ENCODE results near the gene FLNC. TPM values are rescaled to one million over a fixed set of nuclear protein-coding genes. Genes with fewer than 3 reads are reported as not detected.

FLNC gene
- polyA plus RNA-seq, 3 donors, result 0.01 TPM; not detected in 2

DNA sequence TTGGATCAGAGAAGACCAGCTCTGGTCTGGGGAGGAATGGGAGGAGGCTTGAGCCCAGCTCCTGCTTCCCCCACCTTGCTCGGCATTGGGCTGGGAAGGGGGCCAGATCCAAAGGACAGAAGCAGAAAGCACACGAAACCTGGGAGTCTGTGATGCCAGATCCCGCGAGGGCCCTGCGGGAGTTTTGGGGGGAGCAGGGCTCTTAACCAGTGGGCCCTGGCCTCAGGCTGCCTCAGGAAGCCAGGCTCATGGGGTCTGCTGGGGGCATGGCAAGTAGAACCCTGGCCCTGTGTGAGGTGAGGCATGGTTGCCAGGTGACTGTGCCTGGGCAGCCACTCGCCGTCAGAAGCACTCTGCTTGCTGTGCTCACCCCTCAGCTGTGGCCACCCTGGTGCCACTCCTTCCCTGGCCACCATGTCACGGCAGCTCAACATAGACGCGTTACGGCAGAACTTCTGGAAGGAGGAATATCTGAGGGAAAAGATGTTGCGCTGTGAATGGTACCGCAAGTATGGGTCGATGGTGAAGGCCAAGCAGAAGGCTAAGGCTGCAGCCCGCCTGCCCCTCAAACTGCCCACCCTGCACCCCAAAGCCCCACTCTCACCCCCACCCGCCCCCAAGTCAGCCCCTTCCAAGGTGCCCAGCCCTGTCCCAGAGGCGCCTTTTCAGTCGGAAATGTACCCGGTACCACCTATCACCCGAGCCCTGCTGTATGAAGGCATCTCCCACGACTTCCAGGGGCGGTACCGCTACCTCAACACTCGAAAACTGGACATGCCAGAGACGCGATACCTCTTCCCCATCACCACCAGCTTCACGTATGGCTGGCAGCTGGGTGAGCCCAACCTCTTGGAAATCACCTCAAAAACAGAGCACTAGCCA, 36.0 kb downstream of the FLNC start:
- H4K20me1 ChIP-seq (ENCODE audit: insufficient read depth, low read length), result peaks cover 76% of the 10 kb centered on the region
- WGBS (ENCODE audit: insufficient coverage), result 92% methylated on average over 14 of the region's 27 CpGs
- no peak overlapping the region for H2AFZ ChIP-seq (ENCODE audit: insufficient read depth, low read depth, low read length, poor library complexity, severe bottlenecking)
- no peak for DNase-seq
- H3K36me3 ChIP-seq (replicated peaks in 1 of 2; ENCODE audit: control insufficient read depth in 1 of 2, insufficient read depth in 2 of 2, low read length in 2 of 2), result peaks cover 19 to 22% of the 10 kb centered on the region in 2 donors
- Mint-ChIP-seq H3K4me3 (no peak overlapping the region), H3K36me3 (peaks cover 42% of the 10 kb centered on the region in 2 donors), H3K9me3 (peaks cover 0 to 6% (median 2%) of the 10 kb centered on the region in 7 donors), H3K27ac (peak overlapping the region in 2 of 7 donors; percentile 10 to 15), H3K27me3 (ENCODE audit: low read depth in 3 of 3) (peaks cover 19 to 31% (median 31%) of the 10 kb centered on the region in 3 donors), H3K4me1 (peaks cover 33% of the 10 kb centered on the region)
- H3K9me3 ChIP-seq (replicated peaks in 1 of 2; ENCODE audit: control insufficient read depth in 1 of 2, insufficient read depth in 1 of 2, low read length in 2 of 2), result no peaks in the 10 kb centered on the region
- H3K27me3 ChIP-seq (ENCODE audit: control insufficient read depth in 2 of 2, insufficient read depth in 2 of 2, low read length in 2 of 2), result peaks cover 2 to 25% of the 10 kb centered on the region in 2 donors
- no peak overlapping the region for H3K4me3 ChIP-seq (replicated peaks in 1 of 3; ENCODE audit: low read depth in 2 of 3, low read length in 3 of 3)
- peaks cover 21 to 31% of the 10 kb centered on the region in 2 donors for H3K4me1 ChIP-seq (ENCODE audit: control insufficient read depth in 1 of 2, insufficient read depth in 2 of 2, low read length in 2 of 2)
- no peak overlapping the region for H3K9ac ChIP-seq (ENCODE audit: insufficient read depth, low read length, poor library complexity, severe bottlenecking)
- TF ChIP-seq, protein P1, sequence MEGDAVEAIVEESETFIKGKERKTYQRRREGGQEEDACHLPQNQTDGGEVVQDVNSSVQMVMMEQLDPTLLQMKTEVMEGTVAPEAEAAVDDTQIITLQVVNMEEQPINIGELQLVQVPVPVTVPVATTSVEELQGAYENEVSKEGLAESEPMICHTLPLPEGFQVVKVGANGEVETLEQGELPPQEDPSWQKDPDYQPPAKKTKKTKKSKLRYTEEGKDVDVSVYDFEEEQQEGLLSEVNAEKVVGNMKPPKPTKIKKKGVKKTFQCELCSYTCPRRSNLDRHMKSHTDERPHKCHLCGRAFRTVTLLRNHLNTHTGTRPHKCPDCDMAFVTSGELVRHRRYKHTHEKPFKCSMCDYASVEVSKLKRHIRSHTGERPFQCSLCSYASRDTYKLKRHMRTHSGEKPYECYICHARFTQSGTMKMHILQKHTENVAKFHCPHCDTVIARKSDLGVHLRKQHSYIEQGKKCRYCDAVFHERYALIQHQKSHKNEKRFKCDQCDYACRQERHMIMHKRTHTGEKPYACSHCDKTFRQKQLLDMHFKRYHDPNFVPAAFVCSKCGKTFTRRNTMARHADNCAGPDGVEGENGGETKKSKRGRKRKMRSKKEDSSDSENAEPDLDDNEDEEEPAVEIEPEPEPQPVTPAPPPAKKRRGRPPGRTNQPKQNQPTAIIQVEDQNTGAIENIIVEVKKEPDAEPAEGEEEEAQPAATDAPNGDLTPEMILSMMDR (IDR thresholded peaks at IDR 0.05), result no peak
- no peak overlapping the region for H3K4me2 ChIP-seq (replicated peaks; ENCODE audit: extremely low read depth, low read length, poor library complexity, severe bottlenecking)
- H3K27ac ChIP-seq (ENCODE audit: low read depth in 1 of 2, low read length in 2 of 2), result no peak overlapping the region
- intact Hi-C loops (cut with micrococcal nuclease), result loop anchor here in 1 of 2 donors (10.0 kb wide), 1 partner anchor 121 kb away; no protein-coding TSS in a partner anchor
- H3K79me2 ChIP-seq (ENCODE audit: insufficient read depth, low read length), result peaks cover 32% of the 10 kb centered on the region

DNA sequence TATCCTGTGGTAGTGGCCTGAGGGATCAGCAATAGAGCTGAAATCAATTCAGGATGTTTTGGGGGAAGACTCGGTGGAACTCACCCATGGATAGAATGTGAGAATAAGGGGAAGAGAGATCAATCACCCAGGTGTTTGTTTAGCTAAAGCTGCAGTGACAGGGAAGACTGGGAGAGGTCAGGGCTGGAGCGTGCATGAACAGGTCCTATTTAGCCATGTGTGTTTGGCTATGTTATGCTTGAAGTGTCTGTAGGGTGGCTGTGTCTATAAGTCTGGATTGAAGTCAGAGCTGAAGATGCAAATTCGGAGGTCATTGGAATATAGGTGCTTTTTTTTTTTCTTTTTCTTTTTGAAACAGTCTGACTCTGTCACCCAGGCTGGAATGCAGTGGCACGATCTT, 37.0 kb downstream of the FLNC start:
- peaks cover 31% of the 10 kb centered on the region for H3K4me1 Mint-ChIP-seq
- H3K36me3 Mint-ChIP-seq, result peaks cover 42% of the 10 kb centered on the region in 2 donors
- Histone ChIP-seq H2AFZ (ENCODE audit: insufficient read depth, low read depth, low read length, poor library complexity, severe bottlenecking) (no peak overlapping the region), H3K9ac (ENCODE audit: insufficient read depth, low read length, poor library complexity, severe bottlenecking) (no peak overlapping the region), H3K27ac (ENCODE audit: low read depth in 1 of 2, low read length in 2 of 2) (no peak overlapping the region), H3K79me2 (ENCODE audit: insufficient read depth, low read length) (peaks cover 32% of the 10 kb centered on the region), H3K4me1 (ENCODE audit: control insufficient read depth in 1 of 2, insufficient read depth in 2 of 2, low read length in 2 of 2) (peaks cover 19 to 31% of the 10 kb centered on the region in 2 donors), H3K27me3 (ENCODE audit: control insufficient read depth in 2 of 2, insufficient read depth in 2 of 2, low read length in 2 of 2) (peaks cover 2 to 28% of the 10 kb centered on the region in 2 donors), H3K4me3 (replicated peaks in 1 of 3; ENCODE audit: low read depth in 2 of 3, low read length in 3 of 3) (no peak overlapping the region), H3K9me3 (replicated peaks in 1 of 2; ENCODE audit: control insufficient read depth in 1 of 2, insufficient read depth in 1 of 2, low read length in 2 of 2) (no peaks in the 10 kb centered on the region), H4K20me1 (ENCODE audit: insufficient read depth, low read length) (peaks cover 76% of the 10 kb centered on the region), H3K36me3 (replicated peaks in 1 of 2; ENCODE audit: control insufficient read depth in 1 of 2, insufficient read depth in 2 of 2, low read length in 2 of 2) (peaks cover 19 to 22% of the 10 kb centered on the region in 2 donors), H3K4me2 (replicated peaks; ENCODE audit: extremely low read depth, low read length, poor library complexity, severe bottlenecking) (no peak overlapping the region)
- H3K27me3 Mint-ChIP-seq (ENCODE audit: low read depth in 3 of 3), result peaks cover 19 to 35% (median 34%) of the 10 kb centered on the region in 3 donors
- WGBS (ENCODE audit: insufficient coverage), result 95% methylated on average over 4 of the region's 4 CpGs
- intact Hi-C loops (cut with micrococcal nuclease), result loop anchor here in 1 of 2 donors (10.0 kb wide), 1 partner anchor 122 kb away; no protein-coding TSS in a partner anchor
- no peak overlapping the region for H3K27ac Mint-ChIP-seq
- peak overlapping the region in 1 of 2 donors; percentile 28 for H3K4me3 Mint-ChIP-seq
- peaks cover 0 to 6% (median 2%) of the 10 kb centered on the region in 7 donors for H3K9me3 Mint-ChIP-seq
- no peak for DNase-seq
- TF ChIP-seq, protein P1 (IDR thresholded peaks at IDR 0.05), result no peak
